HG02623 (cell line): ENCODE measurements around the gene TSTD1.
"Not testable (repeated sequence)": the region's sequence is repeated elsewhere in the genome, so short reads cannot be mapped to it uniquely, and the experiment has no call there.

Experiments
- ATAC-seq: cut with Tn5 transposase; IDR thresholded peaks from one replicate; pipeline ENCODE4 v1.9.1; 2021; ENCODE audit warnings: moderate library complexity; ENCODE audit not compliant: unreplicated experiment

TSTD1 gene

GRCh38 chr1:161009602-161010211, 29.1 kb downstream of the TSTD1 start:
- ATAC-seq = no peak

- no peak for ATAC-seq
Observed at GRCh38 chr1:161008869-161009510, 29.8 kb downstream of the TSTD1 start.

GRCh38 chr1:161007369-161007768, 31.4 kb downstream of the TSTD1 start:
- ATAC-seq = no peak

DNA sequence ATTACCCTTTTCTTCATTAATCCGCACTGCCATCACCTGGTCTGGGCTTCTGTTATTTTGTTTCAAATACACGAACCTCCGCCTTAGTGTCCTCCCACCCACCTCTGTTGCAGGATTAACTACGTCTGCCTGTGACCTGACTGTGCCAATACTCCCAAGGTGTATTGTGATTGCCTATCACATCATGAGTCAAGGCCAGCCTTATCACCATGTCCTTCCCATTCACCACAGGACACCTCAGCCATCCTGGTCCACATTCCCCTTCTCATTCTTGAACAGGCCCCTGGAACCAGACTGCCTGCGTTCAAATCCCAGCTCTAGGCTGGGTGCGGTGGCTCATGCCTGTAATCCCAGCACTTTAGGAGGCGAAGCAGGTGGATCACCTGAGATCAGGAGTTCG, 32.2 kb downstream of the TSTD1 start:
- ATAC-seq = no peak

GRCh38 chr1:161001525-161001924, 37.2 kb downstream of the TSTD1 start:
- no peak for ATAC-seq

- no peak for ATAC-seq
Observed at GRCh38 chr1:161000736-161001480, 37.9 kb downstream of the TSTD1 start.

GRCh38 chr1:160999376-160999775, 39.4 kb downstream of the TSTD1 start:
- no peak for ATAC-seq

DNA sequence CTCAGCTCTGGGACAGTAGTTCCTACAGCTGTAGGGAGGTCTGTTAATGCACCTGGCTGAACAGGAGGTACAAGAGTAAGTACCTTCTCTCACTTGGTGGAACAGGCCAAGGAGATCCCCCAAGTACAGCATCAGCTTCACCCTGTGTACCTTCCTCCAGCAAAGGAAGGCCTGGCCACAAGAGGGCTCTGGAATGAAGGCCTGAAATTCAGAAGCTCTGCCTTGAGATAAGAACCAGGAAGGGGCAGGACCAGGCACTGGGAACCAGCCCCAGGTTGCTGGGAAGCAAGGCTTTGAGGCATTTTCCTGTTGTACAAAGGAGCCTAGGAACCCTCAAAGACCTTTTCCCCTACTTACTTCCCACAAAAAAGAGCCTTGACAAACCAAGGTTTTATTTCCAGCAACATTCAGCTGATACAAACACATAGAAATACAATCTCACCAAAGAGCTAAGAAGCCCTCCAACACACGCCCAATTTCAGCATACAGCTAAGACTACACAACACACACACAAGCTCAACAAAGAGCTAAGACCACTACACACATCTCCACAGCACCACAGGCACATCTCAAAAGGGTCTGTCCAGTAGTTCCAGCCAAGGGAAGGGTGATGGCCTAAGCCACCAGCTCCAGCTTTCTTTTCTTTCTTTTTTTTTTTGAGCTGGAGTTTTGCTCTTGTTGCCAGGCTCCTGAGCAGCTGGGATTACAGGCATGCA, 41.3 kb downstream of the TSTD1 start:
- ATAC-seq = no peak

GRCh38 chr1:160996178-160996577, 42.6 kb downstream of the TSTD1 start:
- ATAC-seq = no peak

DNA sequence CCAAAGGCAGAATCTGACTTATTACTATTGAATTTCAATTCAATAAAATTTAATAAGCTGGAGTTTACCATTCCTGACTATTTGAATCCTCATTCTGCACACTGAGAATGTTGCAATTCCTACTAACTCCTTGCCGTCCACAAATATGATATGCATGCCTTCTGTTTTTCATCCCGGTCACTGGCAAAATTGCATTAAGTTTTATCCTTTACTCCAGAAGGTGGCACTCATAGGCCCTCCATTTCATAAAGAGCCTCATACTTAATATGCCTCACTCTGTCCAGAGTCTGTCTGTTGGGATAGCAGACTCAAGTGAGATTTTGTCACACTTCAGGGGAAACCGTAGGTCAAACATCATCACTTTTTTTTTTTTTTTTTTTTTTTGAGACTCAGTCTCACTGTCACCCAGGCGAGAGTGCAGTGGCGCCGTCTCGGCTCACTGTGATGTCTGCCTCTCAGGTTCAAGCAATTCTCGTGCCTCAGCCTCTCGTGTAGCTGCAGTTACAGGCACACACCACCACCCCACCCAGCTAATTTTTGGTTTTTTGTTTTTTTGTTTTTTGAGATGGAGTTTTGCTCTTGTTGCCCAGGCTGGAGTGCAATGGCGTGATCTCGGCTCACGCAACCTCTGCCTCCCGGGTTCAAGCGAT, 45.1 kb downstream of the TSTD1 start:
- no peak for ATAC-seq

DNA sequence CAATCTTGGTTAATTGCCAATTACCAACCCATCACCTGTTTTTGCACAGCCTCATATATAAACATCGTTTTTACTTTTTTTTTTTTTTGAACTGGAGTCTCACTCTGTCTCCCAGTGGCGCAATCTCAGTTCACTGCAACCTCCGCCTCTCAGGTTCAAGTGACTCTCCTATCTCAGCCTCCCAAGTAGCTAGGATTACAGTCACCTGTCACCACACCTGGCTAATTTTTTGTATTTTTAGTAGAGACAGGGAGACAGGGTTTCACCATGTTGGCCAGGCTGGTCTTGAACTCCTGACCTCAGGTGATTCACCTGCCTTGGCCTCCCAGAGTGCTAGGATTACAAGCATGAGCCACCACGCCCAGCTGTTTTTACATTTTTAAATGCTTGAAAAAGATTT, 46.7 kb downstream of the TSTD1 start:
- not testable (repeated sequence) for ATAC-seq
